Gastroesophageal sphincter (tissue), 3 donors: ENCODE data around the gene SLC9A1.

Source experiments
- CTCF ChIP-seq, 4 experiments: fragments of 200-600 bp in 2 of 4; fragments of 450-650 bp in 2 of 4; sonication (generic) in 1 of 4; IDR thresholded peaks; one replicate each; pipeline ENCODE4 v1.5.1; 2017 to 2019; ENCODE audit warnings: antibody characterized with exemption in 4 of 4, mild to moderate bottlenecking in 2 of 4, moderate library complexity in 2 of 4
- POLR2A ChIP-seq, 2 donors: fragments of 450-650 bp; IDR thresholded peaks; one replicate each; pipeline ENCODE4 v1.6.1; 2017; ENCODE audit warnings: antibody characterized with exemption in 2 of 2, mild to moderate bottlenecking in 2 of 2, moderate library complexity in 1 of 2
- POLR2AphosphoS5 ChIP-seq: sonication (generic); formaldehyde crosslinking; IDR thresholded peaks from one replicate; pipeline ENCODE4 v1.6.1; 2017; ENCODE audit warnings: antibody characterized with exemption

- no peak for TF ChIP-seq CTCF (IDR thresholded peaks at IDR 0.05)
- no peak for TF ChIP-seq POLR2A (IDR thresholded peaks at IDR 0.05)
- TF ChIP-seq POLR2AphosphoS5: no peak
Measured at GRCh38 chr1:27103498-27103897, 51.4 kb downstream of the SLC9A1 start.
